GM19324 (cell line): ENCODE data around the gene GPRIN2.
A peak's percentile ranks its signal among the peaks of the same experiment; 100 is the strongest.
"Not testable (repeated sequence)": the region's sequence is repeated elsewhere in the genome, so short reads cannot be mapped to it uniquely, and the experiment has no call there.

Source experiments
- ATAC-seq: cut with Tn5 transposase; IDR thresholded peaks from one replicate; pipeline ENCODE4 v1.9.1; 2021; ENCODE audit warnings: mild to moderate bottlenecking, moderate library complexity; ENCODE audit not compliant: unreplicated experiment, low FRiP score

The GPRIN2 gene

DNA sequence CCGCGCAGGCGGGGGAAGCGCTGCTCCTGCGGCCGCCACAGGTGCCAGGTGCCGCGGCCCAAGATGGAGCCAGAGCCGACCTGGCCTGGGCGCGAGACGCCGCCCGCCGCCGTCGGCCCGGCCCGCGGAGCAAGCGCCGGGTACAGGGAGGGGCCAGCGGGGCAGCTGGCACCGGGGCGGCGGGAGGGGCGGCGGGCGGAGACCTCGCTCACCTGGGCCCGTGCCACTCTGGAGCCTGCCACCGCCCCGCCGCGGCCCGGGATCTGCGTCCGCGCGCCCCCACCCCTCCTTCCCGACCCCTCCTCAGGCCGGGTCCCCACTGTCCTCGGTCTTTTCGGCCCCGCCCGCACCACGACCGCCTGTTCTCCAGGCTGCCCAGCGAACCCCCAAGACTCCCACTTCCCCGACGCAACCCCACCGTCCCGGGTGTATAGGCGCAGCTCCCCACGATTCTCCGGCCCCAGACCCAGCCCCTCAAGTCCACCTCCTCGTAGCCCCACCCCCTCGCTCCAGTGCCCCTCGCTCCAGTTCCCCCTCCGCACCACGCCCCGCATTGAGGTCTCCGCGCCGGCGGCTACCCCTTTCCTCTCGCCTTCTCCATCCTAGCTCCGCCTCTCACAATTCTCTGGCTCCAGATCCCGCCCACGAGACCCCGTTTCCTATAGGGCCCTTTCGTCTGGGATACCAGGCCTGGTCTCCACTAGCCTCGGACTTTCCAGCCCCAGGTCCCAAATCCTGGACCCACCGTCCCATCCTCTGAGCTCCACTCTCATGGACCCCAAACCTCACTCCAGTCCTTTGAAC, at the start of gene GPRIN2:
GPRIN2 (minus strand) TSS at position 144 of the 804 bp plus-strand sequence. CDS start 5,922 bp downstream, outside the sequence.
- no peak for ATAC-seq

DNA sequence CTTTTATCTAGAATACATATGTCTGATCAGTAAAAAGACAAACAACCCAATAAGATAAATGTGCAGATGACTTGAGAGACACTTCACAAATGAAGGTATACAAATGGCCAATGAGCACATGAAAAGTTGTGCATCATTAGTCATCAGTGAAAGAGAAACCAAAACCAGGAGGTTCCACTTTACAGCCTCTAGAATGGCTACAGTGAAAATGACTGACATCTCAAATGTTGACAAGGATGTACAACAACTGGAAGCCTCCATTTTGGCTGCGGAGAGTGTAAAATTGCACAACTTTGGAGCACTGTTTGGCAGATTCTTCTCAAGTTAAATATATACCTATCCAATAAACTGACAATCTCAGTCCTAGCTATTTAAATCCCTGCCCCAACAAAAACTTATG, 44.1 kb upstream of the GPRIN2 start:
- not testable (repeated sequence) for ATAC-seq

DNA sequence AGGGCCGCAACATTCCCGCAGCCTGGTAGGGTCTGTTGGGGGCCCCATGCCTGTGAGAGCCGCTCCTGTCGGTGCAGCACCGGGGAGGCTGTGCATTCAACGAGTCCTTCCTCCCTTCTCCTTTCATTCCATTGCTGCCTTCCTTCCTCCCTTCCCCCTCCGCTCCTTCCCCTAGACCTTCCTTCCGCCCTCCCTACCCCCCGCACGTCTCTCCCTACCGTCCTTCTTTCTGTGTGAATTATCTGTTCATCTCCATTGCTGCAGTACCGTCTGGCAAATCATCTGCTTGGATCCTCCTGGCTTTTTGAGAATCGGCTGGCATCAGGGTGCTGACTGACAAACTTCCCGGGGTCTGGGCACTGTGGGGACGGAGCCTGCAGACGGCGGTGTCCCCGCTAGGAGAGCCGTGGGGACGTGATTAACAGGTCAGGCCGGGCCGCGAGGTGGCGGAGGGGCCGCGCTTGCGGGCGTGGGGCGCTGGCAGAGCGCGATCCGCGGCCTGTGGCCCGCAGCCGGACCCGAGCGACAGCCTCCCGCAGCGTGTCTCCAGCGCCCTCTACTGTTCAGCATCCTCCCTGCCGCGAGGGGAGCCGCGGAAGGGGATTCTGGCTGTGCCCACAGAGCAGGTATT, 41.3 kb upstream of the GPRIN2 start:
- peak; percentile 83 for ATAC-seq

DNA sequence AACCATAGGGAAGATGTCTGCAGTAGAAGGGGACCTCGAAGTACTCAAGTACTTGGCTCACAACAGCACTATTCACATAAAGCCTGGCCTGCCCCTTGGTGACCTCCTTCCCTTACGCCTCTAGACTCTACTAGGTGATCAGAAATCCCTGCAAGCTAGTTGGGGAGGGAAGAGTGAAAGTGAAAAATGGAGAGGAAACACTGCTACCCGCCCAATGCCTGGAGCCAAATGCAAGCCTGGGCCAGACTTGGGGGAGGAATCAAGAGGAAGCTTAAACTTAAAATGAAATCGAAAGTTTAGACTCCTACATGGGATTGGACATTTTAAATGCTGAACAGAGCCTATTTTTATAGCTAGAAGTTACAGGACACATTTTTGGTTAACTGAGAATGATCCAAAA, 40.1 kb upstream of the GPRIN2 start:
- ATAC-seq: not testable (repeated sequence)

DNA sequence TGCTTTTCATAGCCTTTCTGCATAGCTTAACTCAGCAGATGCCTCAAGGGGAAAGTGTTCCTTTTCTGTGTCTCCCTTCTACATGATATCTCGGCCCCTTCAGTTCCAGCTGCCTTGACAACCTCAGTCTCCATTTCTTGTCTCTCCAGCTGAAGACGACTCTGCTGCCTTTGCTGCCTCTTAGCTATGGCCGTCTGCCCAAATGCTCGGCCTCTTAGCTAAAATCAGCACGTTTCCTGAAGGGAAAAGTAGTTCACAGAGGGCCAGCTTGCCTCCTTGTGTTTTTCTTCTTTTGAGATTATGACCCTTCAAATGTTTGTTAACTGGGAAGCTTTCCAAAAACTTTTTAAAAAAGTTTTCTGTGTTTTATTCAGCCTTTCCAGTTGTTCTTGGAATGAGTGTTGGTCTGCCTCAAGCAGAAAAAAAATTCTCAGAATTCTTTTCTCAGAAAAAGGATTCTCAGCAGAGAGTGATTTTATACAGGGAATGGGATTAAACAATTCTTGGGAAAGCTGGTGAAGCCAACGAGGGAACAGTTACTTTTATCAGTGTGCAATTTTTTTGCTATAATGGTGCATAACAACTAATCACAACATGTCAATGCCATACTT, 38.1 kb upstream of the GPRIN2 start:
- not testable (repeated sequence) for ATAC-seq

DNA sequence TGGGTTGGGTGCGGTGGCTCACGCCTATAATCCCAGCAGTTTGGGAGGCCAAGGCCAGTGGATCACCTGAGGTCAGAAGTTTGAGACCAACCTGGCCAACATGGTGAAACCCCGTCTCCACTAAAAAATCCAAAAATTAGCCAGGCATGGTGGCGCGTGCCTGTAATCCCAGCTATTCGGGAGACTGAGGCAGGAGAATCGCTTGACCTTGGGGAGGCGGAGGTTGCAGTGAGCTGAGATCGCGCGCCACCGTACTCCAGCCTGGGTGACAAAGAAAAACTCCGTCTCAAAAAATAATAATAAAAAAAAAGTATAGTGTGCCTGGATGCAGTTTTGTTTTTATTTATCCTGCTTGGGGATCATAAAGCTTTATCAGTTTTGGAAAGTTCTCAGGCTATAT, 36.8 kb upstream of the GPRIN2 start:
- not testable (repeated sequence) for ATAC-seq

DNA sequence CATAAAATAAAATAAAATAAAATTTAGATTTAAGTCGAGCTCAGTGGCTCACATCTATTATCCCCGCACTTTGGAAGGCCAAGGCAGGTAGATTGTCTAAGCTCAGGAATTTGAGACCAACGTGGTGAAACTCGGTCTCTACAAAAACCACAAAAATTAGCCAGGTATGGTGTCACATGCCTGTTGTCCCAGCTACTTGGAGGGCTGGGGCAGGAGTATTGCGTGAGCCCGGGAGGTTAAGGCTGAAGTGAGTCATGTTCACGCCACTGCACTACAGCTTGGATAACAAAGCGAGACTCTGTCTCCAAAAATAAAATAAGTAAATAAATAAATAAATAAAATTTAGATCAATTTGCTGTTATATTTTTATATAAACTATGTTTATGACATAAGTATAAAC, 34.6 kb upstream of the GPRIN2 start:
- ATAC-seq: not testable (repeated sequence)

DNA sequence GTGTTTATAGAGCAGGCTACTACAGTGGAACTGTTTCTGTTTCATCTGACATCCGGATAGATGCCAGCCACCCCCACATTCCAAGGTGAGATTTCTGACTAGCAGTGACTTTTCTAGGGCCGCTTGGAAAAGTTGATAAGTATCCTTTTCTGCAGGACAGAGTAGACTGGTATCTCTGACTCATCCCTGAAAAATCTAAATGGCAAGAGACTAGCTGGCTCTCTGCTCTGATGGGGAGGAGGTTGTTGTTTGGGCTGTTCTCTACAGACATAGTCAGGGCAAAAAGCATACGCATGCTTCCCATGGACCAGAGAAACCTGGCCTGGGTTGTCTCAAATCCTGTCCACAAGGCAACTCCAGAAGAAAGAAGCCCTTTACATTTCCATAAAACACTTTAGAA, 33.1 kb upstream of the GPRIN2 start:
- ATAC-seq: not testable (repeated sequence)

DNA sequence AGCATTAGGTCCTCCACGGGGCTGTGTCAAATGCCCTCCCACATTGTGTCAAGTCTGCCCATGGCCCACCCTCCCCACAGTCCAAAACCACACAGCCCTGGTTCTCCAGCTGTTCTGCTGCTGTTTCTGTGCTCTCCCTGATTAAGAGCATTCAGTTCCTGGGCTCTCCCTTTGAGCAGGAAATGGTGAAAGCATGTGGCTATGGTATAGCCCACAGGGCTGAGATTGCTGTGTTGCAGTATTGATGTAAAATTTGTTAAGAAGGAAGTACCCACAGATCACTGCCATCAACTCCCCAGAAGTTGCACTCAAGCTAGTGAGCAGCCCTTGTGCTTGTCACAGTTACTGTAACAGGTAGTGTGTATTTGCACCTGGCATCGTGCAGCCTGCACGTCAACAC, 31.8 kb upstream of the GPRIN2 start:
- not testable (repeated sequence) for ATAC-seq

DNA sequence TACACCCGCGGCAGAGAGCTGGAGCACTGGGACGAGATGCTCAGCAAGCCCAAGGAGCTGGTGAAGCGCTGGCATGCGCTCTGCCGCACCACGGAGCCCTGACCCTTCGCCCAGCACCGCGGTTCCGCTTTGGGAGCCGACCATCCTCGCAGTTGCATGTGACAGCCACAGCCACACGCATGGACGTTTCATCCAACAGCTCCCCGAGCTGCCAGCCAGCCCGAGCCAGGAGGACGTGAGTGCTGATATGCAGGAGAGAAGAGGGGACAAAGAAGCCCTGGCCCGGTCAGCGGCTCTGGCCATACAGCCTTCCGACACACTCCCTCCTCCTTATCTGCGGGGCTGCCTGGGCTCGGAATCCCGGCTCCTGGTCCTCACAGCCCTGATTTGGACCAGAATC, 31.1 kb upstream of the GPRIN2 start:
- not testable (repeated sequence) for ATAC-seq

DNA sequence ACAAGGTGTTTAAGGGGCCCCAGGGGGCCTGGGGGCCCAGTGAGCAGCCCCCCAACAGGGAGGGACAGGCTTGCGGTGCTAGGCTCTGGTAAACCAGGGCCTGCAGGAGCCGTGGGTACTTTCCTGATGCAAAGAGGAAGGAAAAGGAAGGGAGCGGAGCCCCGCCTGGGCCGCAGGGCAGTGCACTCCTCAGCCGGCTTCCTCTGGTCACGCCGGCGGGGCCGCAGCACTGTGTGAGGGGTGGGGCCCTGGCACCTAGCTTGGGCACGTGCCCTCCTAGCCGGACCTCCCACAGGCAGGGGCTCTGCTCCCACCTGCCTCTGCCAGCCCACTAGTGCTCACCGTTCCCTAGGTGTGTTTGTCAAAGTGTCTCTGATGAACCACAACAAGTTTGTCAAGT, 28.8 kb upstream of the GPRIN2 start:
- ATAC-seq: not testable (repeated sequence)

DNA sequence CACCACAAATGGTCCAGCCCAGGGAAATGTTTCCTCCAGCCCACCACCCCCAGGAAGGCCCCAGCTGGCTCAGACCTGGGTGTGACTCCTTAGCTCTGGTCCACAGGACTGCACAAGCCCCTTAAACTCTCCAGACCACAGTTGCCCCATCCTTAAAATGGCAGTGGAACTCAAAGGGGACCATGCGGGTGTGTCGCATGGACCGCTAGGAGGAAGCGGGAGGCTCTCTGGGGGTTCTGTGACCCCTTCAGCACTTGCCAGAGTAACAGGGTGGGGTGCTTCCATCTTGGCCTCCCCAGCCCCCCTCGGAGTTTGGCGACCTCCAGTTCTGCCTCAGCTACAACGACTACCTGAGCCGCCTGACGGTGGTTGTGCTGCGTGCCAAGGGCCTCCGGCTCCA, 27.7 kb upstream of the GPRIN2 start:
- ATAC-seq: not testable (repeated sequence)

DNA sequence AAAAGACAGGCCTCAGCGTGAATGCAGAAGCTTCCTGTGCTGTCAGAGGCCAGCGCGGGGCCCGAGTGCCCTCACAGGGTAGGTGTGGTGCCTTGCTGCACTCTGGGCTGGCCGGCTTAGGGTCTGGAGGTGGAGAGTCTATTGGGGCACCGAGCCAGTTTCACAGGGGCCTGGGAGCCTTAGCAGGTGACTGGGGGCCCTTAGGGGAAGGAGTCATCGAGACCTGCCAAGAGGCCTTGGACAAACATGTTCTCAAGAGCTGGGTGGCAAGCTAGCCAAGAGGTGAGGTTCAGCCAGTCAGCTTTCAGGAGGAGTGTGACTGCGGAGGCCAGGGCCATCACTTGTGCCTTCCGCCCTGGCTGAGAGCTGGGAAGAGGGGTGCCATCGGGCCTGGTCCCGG, 26.1 kb upstream of the GPRIN2 start:
- not testable (repeated sequence) for ATAC-seq

DNA sequence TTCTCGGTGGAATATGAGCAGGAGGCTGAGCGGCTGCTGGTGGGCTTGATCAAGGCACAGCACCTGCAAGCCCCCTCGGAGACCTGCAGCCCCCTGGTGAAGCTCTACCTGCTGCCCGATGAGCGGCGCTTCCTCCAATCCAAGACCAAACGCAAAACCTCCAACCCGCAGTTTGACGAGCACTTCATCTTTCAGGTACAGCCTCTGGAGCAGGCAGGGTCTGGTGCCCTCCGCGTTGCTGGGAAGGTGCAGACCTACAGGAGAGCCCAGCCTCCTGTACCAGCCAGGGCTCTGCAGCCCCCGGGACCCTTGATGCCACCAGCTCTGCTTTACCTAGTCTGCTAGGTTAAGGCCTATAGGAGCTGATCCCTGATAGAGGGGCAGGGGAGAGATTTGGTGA, 25.5 kb upstream of the GPRIN2 start:
- ATAC-seq: not testable (repeated sequence)

DNA sequence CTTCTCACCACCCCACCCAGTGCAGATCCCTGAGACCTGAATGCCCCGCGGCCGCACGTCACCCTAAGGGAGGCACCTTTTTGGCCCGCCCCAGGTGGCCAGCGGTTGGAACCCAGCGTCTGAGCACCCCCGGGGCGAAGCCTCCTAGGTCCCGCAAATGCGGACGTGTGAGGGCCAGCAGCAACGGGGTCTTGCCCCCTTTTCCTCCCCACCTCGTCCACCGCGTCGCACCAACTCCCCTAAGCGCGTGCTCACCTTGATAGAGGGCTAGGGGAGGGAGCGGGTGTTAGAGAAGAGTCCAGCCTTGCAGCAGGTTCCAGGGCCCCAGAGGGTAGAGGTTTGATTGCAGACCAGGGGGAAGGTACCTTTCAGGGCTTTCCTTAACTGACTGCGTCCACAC, 22.9 kb upstream of the GPRIN2 start:
- ATAC-seq: not testable (repeated sequence)

DNA sequence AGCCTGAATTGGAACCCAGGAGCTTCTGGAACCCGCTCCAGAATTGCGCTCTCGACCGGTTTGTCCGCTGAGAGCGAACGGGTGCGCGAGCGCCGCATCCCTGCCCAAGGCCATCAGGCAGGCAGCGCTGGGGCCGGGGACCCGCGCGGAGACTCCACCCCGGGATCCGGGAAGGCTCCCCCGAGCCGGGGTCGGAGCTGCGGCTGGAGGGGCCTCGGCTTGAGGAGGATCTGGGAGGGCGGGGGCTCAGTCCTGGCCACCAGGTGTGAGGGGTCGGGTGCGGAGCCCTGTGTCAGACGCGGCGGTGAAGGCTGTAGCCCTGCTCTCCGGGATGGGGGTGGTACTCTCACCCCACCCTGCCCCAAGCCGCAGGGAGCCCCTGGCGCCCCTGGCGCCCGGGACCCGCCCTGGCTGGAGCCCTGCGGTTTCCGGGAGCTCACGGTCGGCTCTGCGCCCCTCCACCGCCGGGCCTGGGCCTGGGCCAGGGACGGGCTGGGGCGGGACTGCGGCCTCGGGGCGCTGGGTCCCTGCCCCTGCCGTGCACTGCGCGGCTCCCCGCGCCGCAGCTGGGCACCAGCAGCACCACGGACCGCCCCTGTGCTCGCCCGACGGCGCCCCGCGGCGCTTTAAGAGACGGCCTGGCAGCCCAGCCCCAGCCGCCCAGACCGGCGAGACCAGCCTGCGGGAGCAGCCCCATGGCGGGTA, 22.2 kb upstream of the GPRIN2 start, which contains the start of gene SYT15:
SYT15 (plus strand) TSS at position 655 of the 705 bp plus-strand sequence; CDS start at position 696, 41 bp downstream.
- not testable (repeated sequence) for ATAC-seq

DNA sequence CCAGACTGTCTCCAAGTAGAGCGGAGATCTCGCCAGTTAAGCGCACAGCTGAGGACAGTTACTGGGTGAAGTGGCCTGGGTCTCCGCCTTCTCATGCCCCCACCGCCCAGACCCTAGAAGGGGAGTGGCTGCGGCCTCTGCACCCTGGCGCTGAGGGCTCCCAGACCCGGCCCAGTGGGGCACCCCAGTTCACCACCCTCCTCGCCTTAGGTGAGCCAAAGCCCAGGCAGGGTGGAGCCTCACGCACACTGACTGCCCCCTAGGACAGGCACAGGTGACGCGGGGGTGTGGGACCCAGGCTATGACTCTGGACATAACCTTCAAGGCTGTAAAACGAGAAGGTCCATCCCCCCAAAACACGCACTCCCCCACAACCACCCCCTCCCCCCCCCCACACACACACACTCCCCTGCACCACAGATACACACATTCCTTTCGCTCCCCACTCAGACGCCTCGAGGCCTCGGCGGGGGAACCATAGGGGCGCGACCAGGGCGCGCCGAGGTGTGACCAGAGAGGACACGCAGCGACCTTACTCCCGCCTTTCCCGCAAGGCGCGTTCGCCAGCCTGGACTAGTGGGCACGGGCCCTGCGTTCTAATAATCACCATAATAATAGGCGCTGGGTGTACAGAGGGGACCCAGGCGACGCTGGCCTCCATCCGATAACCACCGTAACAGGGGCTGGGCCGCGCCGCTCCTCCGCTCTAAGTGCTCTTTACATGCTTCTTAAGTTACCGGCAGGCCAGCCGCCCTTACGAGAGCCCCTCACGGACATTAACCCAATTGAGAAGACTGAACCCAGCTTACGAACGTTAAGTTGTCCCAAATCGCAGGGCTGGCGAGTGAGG, 21.4 kb upstream of the GPRIN2 start:
- ATAC-seq: not testable (repeated sequence)

DNA sequence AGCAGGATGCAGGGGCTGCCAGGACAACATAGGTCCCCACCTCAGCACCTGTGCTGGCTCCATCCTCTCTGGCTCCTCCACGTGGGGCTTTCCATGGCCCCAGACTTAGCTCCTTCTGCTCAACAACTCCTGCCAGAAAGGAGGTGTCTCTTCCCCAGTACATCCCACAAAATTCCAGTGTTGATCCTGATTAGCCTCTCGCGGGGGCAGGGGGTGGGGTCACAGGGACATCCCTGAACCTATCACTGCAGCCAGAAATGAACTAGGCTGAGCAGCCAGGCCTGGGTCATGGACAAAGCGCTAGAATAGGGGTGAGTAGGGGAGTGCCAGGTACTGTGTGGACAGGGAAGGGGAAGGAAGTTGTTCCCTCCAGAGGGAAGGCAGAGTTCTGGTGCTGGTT, 17.4 kb upstream of the GPRIN2 start:
- ATAC-seq: not testable (repeated sequence)

DNA sequence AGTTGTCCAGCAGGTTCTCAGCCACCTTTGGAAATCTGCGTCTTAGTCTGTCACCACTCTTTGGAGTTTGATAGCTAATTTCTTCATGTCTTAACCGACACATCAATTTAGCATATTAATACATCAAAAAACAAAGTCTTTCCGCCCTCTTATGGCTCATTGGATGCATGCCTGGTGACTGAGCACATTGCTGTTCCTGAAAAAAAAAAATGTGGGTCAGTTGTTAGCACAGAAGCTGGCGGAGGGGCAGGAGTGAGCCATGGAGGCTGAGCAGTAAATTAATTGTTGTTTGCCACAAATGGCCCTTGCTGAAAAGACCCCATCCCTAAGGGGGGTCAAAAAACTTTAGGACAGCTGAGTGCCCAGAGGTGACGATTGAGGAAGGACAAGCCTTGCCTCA, 16.9 kb upstream of the GPRIN2 start:
- not testable (repeated sequence) for ATAC-seq

DNA sequence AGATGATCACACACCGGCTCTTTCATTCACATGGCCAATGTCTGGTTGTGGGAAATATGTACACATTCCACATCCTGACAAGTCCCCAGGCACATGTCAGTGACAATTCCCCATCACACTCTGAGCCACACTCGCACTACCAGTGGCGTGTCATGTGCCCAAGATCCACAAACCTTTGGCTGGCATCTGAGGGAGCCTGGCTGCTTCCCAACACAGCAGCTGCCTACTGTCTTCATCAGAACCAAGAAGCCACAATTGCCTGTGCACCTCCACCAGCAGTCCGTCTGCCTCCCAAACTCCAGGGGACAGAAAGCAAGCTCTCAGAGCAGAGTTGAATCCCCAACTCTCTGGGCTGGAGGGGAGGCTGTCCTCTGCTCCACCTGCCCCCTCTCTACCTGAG, 16.3 kb upstream of the GPRIN2 start:
- ATAC-seq: not testable (repeated sequence)
